GM12873 (cell line): Measurements from ENCODE around the gene PDS5B.

ENCODE experiments used
- CTCF ChIP-seq: IDR thresholded peaks from 2 replicates; pipeline ENCODE4 v1.5.1; 2012; ENCODE audit warnings: low read depth, mild to moderate bottlenecking, moderate library complexity, low read length, control low read depth; ENCODE audit not compliant: insufficient read depth; ENCODE audit errors: missing control alignments

Gene PDS5B

GRCh38 chr13:32825481-32825880 lies 239.2 kb downstream of the PDS5B start:
- TF ChIP-seq CTCF: no peak
